Lung (tissue), 12 donors: ENCODE data around the gene USP12. TPM values are rescaled to one million over a fixed set of nuclear protein-coding genes. Genes with fewer than 3 reads are reported as not detected.
A peak's percentile ranks its signal among the peaks of the same experiment; 100 is the strongest.

Source experiments
- ATAC-seq: fragments of 200-7000 bp; cut with Tn5 transposase; one replicate; pipeline ENCODE4 v1.9.1; 2020; ENCODE audit warnings: moderate number of reproducible peaks; ENCODE audit not compliant: insufficient read depth, low FRiP score
- DNase-seq, 3 donors: peaks; one replicate each; pipeline ENCODE4 v3.0.0-alpha.2; 2013 to 2017
- H3K27ac ChIP-seq, 2 donors: one replicate each; pipeline ENCODE4 v1.5.1; 2013; ENCODE audit warnings: mild to moderate bottlenecking in 2 of 2, moderate library complexity in 2 of 2, control low read depth in 1 of 2, inconsistent platforms in 1 of 2, low read depth in 1 of 2, low read length in 1 of 2
- H3K27me3 ChIP-seq, 3 donors: one replicate each; pipeline ENCODE4 v1.5.1; 2013; ENCODE audit warnings: low read length in 2 of 3; ENCODE audit not compliant: control insufficient read depth in 3 of 3, insufficient read depth in 3 of 3
- H3K36me3 ChIP-seq, 4 donors: one replicate each; pipeline ENCODE4 v1.5.1; 2013; ENCODE audit warnings: low read length in 4 of 4, mild to moderate bottlenecking in 1 of 4, moderate library complexity in 1 of 4; ENCODE audit not compliant: control insufficient read depth in 4 of 4, insufficient read depth in 4 of 4
- H3K4me1 ChIP-seq, 5 donors: one replicate each; pipeline ENCODE4 v1.5.1; 2013; ENCODE audit warnings: low read length in 5 of 5, mild to moderate bottlenecking in 2 of 5, moderate library complexity in 1 of 5; ENCODE audit not compliant: control insufficient read depth in 5 of 5, insufficient read depth in 5 of 5
- H3K4me3 ChIP-seq: one replicate; pipeline ENCODE4 v1.5.1; 2013; ENCODE audit warnings: mild to moderate bottlenecking, control low read depth, moderate library complexity
- H3K9ac ChIP-seq, 2 donors: one replicate each; pipeline ENCODE4 v1.5.1; 2013; ENCODE audit warnings: low read length in 2 of 2, control low read depth in 1 of 2; ENCODE audit not compliant: insufficient read depth in 1 of 2
- H3K9me3 ChIP-seq, 4 donors: one replicate each; pipeline ENCODE4 v1.5.1; 2013; ENCODE audit warnings: low read length in 3 of 4, mild to moderate bottlenecking in 1 of 4, moderate library complexity in 1 of 4; ENCODE audit not compliant: control insufficient read depth in 4 of 4, insufficient read depth in 3 of 4
- WGBS, 2 donors: extraction: QIAGEN DNeasy Blood & Tissue Kit; methylation state at CpG; one replicate each; pipeline ENCODE4 v1.1.7; 2013; 5-methylcytosine and 5-hydroxymethylcytosine counted together
- polyA plus RNA-seq, 2 donors: library from polyadenylated mRNA; stranded (reverse); fragments of 200-250 nt; gene quantifications; one replicate each; pipeline ENCODE4 v1.2.1, GENCODE V29; 2013
- total RNA-seq, 2 donors: library from RNA; depleted of rRNA in 1 of 2; stranded (reverse); fragments of >200 nt in 1 of 2; gene quantifications; one replicate each; pipeline ENCODE4 v1.2.1, GENCODE V29; 2014 to 2021
- TF ChIP-seq, protein P1 (sequence below): IDR thresholded peaks from 2 replicates; pipeline ENCODE4 v1.5.1; 2012; ENCODE audit warnings: mild to moderate bottlenecking; ENCODE audit errors: control extremely low read depth, extremely low read depth
- donor health status: control.
- donor health status: control.
- donor health status: Bipolar disorder and iron deficiency.
- donor health status: healthy.
- donor health status: DM: yes; HTN: yes; CAD: no.

Gene USP12
- total and polyA plus RNA-seq, 4 donors = 12.6 to 60.0 (median 19.2) TPM

DNA sequence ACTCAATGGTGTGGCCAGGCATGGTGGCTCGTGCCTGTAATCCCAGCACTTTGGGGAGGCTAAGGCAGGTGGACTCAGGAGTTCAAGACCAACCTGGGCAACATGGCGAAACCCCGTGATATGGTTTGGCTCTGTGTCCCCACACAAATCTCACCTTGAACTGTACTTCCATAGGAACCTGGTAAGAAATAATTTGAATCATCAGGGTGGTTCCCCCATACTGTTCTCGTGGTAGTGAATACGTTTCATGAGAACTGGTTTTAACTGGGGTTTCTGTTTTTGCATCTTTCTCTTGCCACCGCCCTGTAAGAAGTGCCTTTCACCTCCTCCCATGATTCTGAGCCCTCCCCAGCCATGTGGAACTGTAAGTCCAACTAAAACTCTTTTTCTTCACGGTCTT lies 49.6 kb downstream of the USP12 start:
- DNase-seq (no peak), ATAC-seq (no peak)
- TF ChIP-seq, protein P1, sequence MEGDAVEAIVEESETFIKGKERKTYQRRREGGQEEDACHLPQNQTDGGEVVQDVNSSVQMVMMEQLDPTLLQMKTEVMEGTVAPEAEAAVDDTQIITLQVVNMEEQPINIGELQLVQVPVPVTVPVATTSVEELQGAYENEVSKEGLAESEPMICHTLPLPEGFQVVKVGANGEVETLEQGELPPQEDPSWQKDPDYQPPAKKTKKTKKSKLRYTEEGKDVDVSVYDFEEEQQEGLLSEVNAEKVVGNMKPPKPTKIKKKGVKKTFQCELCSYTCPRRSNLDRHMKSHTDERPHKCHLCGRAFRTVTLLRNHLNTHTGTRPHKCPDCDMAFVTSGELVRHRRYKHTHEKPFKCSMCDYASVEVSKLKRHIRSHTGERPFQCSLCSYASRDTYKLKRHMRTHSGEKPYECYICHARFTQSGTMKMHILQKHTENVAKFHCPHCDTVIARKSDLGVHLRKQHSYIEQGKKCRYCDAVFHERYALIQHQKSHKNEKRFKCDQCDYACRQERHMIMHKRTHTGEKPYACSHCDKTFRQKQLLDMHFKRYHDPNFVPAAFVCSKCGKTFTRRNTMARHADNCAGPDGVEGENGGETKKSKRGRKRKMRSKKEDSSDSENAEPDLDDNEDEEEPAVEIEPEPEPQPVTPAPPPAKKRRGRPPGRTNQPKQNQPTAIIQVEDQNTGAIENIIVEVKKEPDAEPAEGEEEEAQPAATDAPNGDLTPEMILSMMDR = no peak
- Histone ChIP-seq H3K9me3 (peaks cover 0 to 6% (median 0%) of the 10 kb centered on the region in 4 donors), H3K27me3 (no peaks in the 10 kb centered on the region), H3K4me3 (no peak overlapping the region), H3K27ac (no peak overlapping the region), H3K4me1 (peaks cover 0 to 22% (median 3%) of the 10 kb centered on the region in 5 donors), H3K9ac (no peak overlapping the region), H3K36me3 (peaks cover 0 to 14% (median under 1%) of the 10 kb centered on the region in 4 donors)
- 97% methylated on average over 7 of the region's 7 CpGs for WGBS, 2 donors

DNA sequence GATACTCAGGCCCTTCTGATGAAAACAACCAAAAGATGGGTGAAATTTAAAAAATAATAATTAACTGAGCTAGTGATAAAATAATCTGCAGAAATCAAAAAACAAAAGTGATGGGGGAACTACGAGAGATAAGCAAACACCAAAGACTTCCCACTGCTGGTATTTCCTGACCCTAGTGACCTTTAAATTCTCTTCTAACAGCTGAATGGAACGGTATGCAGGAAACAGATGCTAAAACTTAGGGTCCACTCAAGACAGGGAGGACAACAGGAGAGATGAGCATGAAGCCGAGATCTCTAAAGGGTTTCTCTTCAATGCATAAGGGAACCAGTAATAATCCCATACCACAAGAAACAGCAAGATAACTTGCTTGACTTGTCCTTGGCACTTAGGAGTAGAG lies 50.8 kb downstream of the USP12 start:
- H3K36me3 ChIP-seq = peaks cover 0 to 14% (median under 1%) of the 10 kb centered on the region in 4 donors
- TF ChIP-seq, protein P1 = no peak

DNA sequence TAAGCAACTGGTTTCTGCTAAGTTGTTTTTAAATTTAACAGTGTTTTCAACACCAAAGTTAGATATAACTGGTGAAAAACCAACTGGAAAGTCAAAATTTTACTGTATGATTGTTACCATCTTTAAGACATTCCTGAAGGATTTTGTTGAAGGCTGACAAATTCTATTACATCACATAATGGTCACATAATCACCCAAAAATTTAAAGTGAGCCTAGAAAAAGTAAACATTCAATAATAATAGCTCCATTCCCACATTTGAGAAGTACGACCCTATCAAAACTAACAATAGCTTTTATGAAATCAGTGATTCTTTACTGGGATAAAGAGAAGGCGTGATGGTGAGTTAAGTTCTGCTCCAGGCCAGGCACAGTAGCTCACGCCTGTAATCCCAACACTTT lies 51.6 kb downstream of the USP12 start:
- Histone ChIP-seq H3K9ac (no peak overlapping the region), H3K9me3 (peaks cover 0 to 6% (median 0%) of the 10 kb centered on the region in 4 donors), H3K27me3 (no peaks in the 10 kb centered on the region), H3K27ac (no peak overlapping the region), H3K36me3 (peaks cover 0 to 7% (median 2%) of the 10 kb centered on the region in 4 donors), H3K4me3 (no peak overlapping the region), H3K4me1 (peaks cover 0 to 13% (median 3%) of the 10 kb centered on the region in 5 donors)
- 95 to 97% methylated on average over 3 of the region's 3 CpGs for WGBS, 2 donors
- DNase-seq = no peak
- no peak for ATAC-seq
- TF ChIP-seq, protein P1 = no peak

More for the DNA sequence above, 50.8 kb downstream of the USP12 start:
- Histone ChIP-seq H3K4me1 (peaks cover 0 to 13% (median 3%) of the 10 kb centered on the region in 5 donors), H3K9me3 (peaks cover 0 to 6% (median 0%) of the 10 kb centered on the region in 4 donors), H3K27ac (peak overlapping the region in 1 of 2 donors; percentile 17), H3K9ac (no peak overlapping the region), H3K27me3 (no peaks in the 10 kb centered on the region), H3K4me3 (no peak overlapping the region)
- WGBS, 2 donors = 36 to 49% methylated on average over 3 of the region's 3 CpGs
- ATAC-seq (no peak), DNase-seq (no peak)
